H1 (cell line): ENCODE data around the gene EAF2.

Experiments used
- ATF3 ChIP-seq: IDR thresholded peaks from 2 replicates; pipeline ENCODE4 v1.6.1; 2011; ENCODE audit warnings: low read depth, mild to moderate bottlenecking, low read length; ENCODE audit not compliant: insufficient read depth
- BACH1 ChIP-seq: IDR thresholded peaks from 2 replicates; pipeline ENCODE4 v1.6.1; 2012; ENCODE audit warnings: low read length, improper control_type of control experiment
- CEBPB ChIP-seq: IDR thresholded peaks from 2 replicates; pipeline ENCODE4 v1.6.1; 2012; ENCODE audit warnings: low read depth, low read length
- CTCF ChIP-seq, 3 experiments: IDR thresholded peaks; 1 replicate in 2 of 3; 2 replicates in 1 of 3; pipeline versions ENCODE4 v1.5.1 to v1.6.1; 2011; ENCODE audit warnings: low read length in 3 of 3, mild to moderate bottlenecking in 3 of 3, inconsistent platforms in 2 of 3, low read depth in 1 of 3, moderate library complexity in 1 of 3; ENCODE audit not compliant: insufficient read depth in 1 of 3; ENCODE audit errors: control extremely low read depth in 1 of 3
- EP300 ChIP-seq, 2 experiments: IDR thresholded peaks; 1 replicate in 1 of 2; 2 replicates in 1 of 2; pipeline ENCODE4 v1.6.1; 2011 to 2012; ENCODE audit warnings: low read depth in 2 of 2, low read length in 2 of 2, mild to moderate bottlenecking in 2 of 2, borderline replicate concordance in 1 of 2, inconsistent platforms in 1 of 2, moderate library complexity in 1 of 2
- EZH2 ChIP-seq: fragments of 200-600 bp; sonication (generic); IDR thresholded peaks from 2 replicates; pipeline ENCODE4 v1.7.1; 2012; ENCODE audit warnings: low read depth, mild to moderate bottlenecking, moderate library complexity, low read length, inconsistent platforms; ENCODE audit not compliant: severe bottlenecking
- MAX ChIP-seq: IDR thresholded peaks from 2 replicates; pipeline ENCODE4 v1.6.1; 2012; ENCODE audit warnings: inconsistent platforms
- NRF1 ChIP-seq: IDR thresholded peaks from 2 replicates; pipeline ENCODE4 v1.6.1; 2011; ENCODE audit warnings: mild to moderate bottlenecking, low read depth, low read length, improper control_type of control experiment
- POLR2A ChIP-seq, 2 experiments: IDR thresholded peaks; 1 replicate in 1 of 2; 2 replicates in 1 of 2; pipeline ENCODE4 v1.6.1; 2011; ENCODE audit warnings: low read depth in 2 of 2, low read length in 2 of 2, mild to moderate bottlenecking in 2 of 2; ENCODE audit errors: control extremely low read depth in 1 of 2
- POLR2AphosphoS5 ChIP-seq: IDR thresholded peaks from 2 replicates; pipeline ENCODE4 v1.6.1; 2011; ENCODE audit warnings: low read depth, low read length
- RNF2 ChIP-seq: fragments of 200-900, 300-1000 bp; sonication (generic); IDR thresholded peaks from 2 replicates; pipeline ENCODE4 v1.7.1; 2016; ENCODE audit warnings: borderline replicate concordance, low read depth, mild to moderate bottlenecking, antibody characterized with exemption, low read length; ENCODE audit not compliant: poor library complexity, severe bottlenecking; ENCODE audit errors: missing control alignments
- SP2 ChIP-seq: IDR thresholded peaks from 2 replicates; pipeline ENCODE4 v1.6.1; 2012; ENCODE audit warnings: mild to moderate bottlenecking, low read length, inconsistent platforms
- TAF7 ChIP-seq: optimal IDR thresholded peaks from 2 replicates; pipeline ENCODE3; 2011; ENCODE audit warnings: low read depth, mild to moderate bottlenecking, inconsistent platforms, low read length, moderate library complexity, borderline replicate concordance

DNA sequence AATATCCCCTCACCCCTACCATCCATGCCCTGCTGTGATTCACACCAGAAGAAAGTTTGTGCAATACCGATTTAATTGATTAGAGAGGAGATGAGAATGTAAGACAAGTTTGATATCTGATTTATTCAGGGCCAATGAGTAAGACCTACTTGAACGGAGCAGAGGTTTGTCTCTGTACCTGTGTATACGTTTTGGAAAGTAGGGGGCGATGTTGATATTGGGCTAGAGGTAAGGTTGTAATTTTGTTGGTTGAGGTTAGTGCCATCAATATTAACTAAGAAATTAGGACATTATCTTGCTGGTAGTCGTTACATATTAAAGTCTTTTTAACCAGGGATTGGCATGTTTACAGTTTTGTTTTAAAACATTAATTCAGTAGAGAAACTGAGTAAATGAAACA, 20.5 kb downstream of the EAF2 start:
- TF ChIP-seq RNF2, result no peak
- no peak for TF ChIP-seq MAX
- no peak for TF ChIP-seq CEBPB
- TF ChIP-seq POLR2A (IDR thresholded peaks at IDR 0.05; ENCODE audit: control extremely low read depth in 1 of 2, low read depth in 2 of 2, low read length in 2 of 2), result no peak
- no peak for TF ChIP-seq TAF7
- no peak for TF ChIP-seq SP2
- TF ChIP-seq POLR2AphosphoS5, result no peak
- TF ChIP-seq BACH1, result no peak
- no peak for TF ChIP-seq EZH2
- peak in 2 of 3 experiments; percentile 51 to 70; a peak in 2 of 4 replicates for TF ChIP-seq CTCF (IDR thresholded peaks at IDR 0.05; ENCODE audit: control extremely low read depth in 1 of 3, insufficient read depth in 1 of 3, low read depth in 1 of 3, low read length in 3 of 3)
- TF ChIP-seq ATF3, result no peak
- no peak for TF ChIP-seq EP300 (IDR thresholded peaks at IDR 0.05; ENCODE audit: borderline replicate concordance in 1 of 2, low read depth in 2 of 2, low read length in 2 of 2)
- no peak for TF ChIP-seq NRF1
